ENCODE results near the gene DDX39B. TPM values are rescaled to one million over a fixed set of nuclear protein-coding genes. Genes with fewer than 3 reads are reported as not detected.
A peak's percentile ranks its signal among the peaks of the same experiment; 100 is the strongest.

The DDX39B gene
- total and polyA plus RNA-seq, 4 donors, result 146 to 570 (median 253) TPM

DNA sequence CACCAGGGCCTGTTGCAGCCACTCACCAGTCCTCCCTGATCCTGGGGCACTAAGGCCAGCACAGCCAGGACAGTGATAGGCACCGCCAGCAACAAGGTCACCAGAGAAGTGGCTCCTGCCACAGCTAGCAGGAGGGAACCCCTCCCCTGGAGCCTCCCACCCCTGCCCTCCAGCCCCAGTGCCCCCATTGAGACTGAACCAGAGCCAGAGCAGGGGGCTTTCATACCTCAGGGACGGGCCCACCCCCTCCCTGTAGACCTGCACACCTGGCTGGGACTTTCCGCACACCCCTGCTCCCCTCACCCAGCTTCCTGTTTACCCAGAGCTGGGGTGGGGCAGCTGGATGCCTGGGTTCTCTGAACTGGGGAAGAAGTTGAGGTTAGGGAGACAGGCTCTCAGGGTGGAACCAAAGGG lies 40.4 kb upstream of the DDX39B start, which contains the start of gene LTB:
LTB (minus strand) TSS at position 195 of the 414 bp plus-strand sequence; CDS start at position 188, 7 bp downstream.
- Histone ChIP-seq H3K4me1 (ENCODE audit: control insufficient read depth in 1 of 2, insufficient read depth in 2 of 2, low read length in 2 of 2) (no peaks in the 10 kb centered on the region), H3K36me3 (ENCODE audit: control insufficient read depth in 1 of 2, insufficient read depth in 2 of 2, low read length in 1 of 2) (no peaks in the 10 kb centered on the region), H3K27me3 (ENCODE audit: control insufficient read depth in 1 of 2, insufficient read depth in 2 of 2, low read length in 1 of 2) (no peaks in the 10 kb centered on the region), H3K9me3 (ENCODE audit: control insufficient read depth, low read length) (no peaks in the 10 kb centered on the region), H3K27ac (ENCODE audit: low read depth in 1 of 2, low read length in 2 of 2) (peak within 1 kb of the TSS in 1 of 2 donors; percentile 7), H3K4me3 (ENCODE audit: low read length in 2 of 2) (peak within 1 kb of the TSS; percentile 20 to 32)
- 81 to 86% methylated on average over 3 of the region's 3 CpGs for WGBS, 2 donors
- ATAC-seq (ENCODE audit: low FRiP score) (no peak), DNase-seq (no peak)
- intact Hi-C loops (cut with DNase I), result no loop called here

GRCh38 chr6:31581434-31582229 lies 39.8 kb upstream of the DDX39B start:
- DNase-seq (peak in 1 of 2 donors; percentile 77), ATAC-seq (ENCODE audit: low FRiP score) (peak; percentile 4)
- H3K9me3 ChIP-seq (ENCODE audit: control insufficient read depth, low read length), result no peaks in the 10 kb centered on the region
- no peaks in the 10 kb centered on the region for H3K4me1 ChIP-seq (ENCODE audit: control insufficient read depth in 1 of 2, insufficient read depth in 2 of 2, low read length in 2 of 2)
- H3K27ac ChIP-seq (ENCODE audit: low read depth in 1 of 2, low read length in 2 of 2), result peak overlapping the region in 1 of 2 donors; percentile 7
- H3K4me3 ChIP-seq (ENCODE audit: low read length in 2 of 2), result peak overlapping the region; percentile 20 to 32
- WGBS, 2 donors, result 28% methylated on average over 21 of the region's 21 CpGs
- intact Hi-C loops (cut with DNase I), result loop anchor here (2.0 kb wide), 2 partner anchors 17 to 35 kb away; partner anchors contain the start of genes ATP6V1G2 (in 2 of the 2) and NFKBIL1 (in 2 of the 2)
- no peaks in the 10 kb centered on the region for H3K27me3 ChIP-seq (ENCODE audit: control insufficient read depth in 1 of 2, insufficient read depth in 2 of 2, low read length in 1 of 2)
- no peaks in the 10 kb centered on the region for H3K36me3 ChIP-seq (ENCODE audit: control insufficient read depth in 1 of 2, insufficient read depth in 2 of 2, low read length in 1 of 2)

DNA sequence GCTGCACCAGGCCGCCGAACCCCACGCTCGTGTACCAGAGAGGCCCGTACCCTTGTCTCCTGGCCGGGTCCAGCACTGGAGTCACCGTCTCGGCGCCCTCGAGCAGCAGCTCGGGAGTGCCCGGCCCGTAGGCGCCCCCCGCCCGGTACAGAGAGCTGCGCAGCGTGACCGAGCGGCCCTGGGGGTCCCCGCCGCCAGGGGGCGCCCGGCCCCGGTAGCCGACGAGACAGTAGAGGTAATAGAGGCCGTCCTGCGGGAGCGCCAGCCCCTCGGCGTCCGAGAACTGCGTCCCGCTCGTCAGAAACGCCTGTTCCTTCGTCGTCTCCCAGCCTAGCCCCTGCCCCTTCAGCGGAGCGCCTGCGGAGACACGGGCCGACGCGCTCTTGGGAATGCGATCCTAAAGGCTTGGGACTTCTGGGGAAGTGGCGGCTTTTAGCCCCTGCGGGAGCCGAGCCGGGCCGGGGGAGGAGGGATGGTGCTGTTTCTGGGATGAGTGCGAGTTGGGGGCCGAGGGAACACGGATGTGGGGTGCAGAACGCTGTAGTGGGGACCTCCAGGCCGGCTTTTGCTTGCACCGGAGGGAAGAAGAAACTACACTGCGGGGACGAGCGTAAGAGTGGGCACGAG lies 39.1 kb upstream of the DDX39B start:
- DNase-seq, result peak; percentile 92 to 97
- Histone ChIP-seq H3K4me3 (ENCODE audit: low read length in 2 of 2) (peak overlapping the region; percentile 20 to 32), H3K4me1 (ENCODE audit: control insufficient read depth in 1 of 2, insufficient read depth in 2 of 2, low read length in 2 of 2) (no peaks in the 10 kb centered on the region), H3K27me3 (ENCODE audit: control insufficient read depth in 1 of 2, insufficient read depth in 2 of 2, low read length in 1 of 2) (no peaks in the 10 kb centered on the region), H3K27ac (ENCODE audit: low read depth in 1 of 2, low read length in 2 of 2) (peak overlapping the region in 1 of 2 donors; percentile 7), H3K9me3 (ENCODE audit: control insufficient read depth, low read length) (no peaks in the 10 kb centered on the region), H3K36me3 (ENCODE audit: control insufficient read depth in 1 of 2, insufficient read depth in 2 of 2, low read length in 1 of 2) (no peaks in the 10 kb centered on the region)
- WGBS, 2 donors, result 1% methylated on average over 62 of the region's 62 CpGs
- ATAC-seq (ENCODE audit: low FRiP score), result peak; percentile 96
- intact Hi-C loops (cut with DNase I), result loop anchor here (2.0 kb wide), 2 partner anchors 18 to 34 kb away; partner anchors contain the start of genes ATP6V1G2 (in 2 of the 2) and NFKBIL1 (in 2 of the 2)

- intact Hi-C loops (cut with DNase I), result loop anchor here (2.0 kb wide), 2 partner anchors 18 to 34 kb away; partner anchors contain the start of genes ATP6V1G2 (in 2 of the 2) and NFKBIL1 (in 2 of the 2)
Measured at GRCh38 chr6:31580438-31580740, 38.6 kb upstream of the DDX39B start.

DNA sequence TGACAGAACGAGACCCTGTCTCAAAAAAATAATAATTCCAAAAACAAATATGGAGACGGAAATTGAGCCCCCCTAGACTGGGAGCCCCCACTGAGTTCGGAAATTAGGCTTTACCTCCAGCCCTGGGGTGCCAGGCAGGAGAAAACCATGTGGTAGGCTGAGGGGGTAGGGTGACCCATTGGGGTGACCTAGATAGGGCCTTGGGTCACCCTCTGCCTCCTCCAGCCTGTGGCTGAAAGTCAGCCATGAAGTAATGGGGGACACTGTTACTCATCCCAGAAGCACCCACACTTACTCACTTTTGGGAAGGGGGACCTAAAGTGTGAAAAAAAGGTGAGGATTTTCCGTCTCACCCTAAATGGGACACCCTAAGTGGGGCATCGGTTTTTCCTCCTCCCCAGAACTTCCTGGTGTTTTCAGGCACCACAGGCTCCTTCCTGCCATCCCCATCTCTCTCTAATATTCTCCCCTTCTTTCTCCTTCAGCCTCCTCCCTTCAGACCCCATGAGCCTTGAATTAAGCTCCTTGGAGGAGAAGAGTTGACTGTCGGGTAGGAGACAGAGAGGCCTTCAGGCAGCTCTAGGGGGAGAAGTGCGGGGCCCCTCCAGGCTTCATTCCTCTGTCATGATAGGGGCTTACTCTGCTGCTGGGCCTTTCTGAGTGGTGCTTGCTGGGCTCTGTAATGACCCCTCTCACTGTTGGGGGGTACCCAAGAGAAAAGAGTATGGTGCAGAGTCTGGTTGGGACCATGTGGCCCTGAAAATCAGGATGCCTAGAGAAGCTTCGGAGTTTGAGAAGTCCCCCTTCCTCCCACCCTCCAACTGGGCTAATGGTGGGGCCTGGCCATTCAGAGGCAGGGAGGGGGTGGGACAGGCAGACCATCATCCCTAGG lies 38.0 kb upstream of the DDX39B start:
- intact Hi-C loops (cut with DNase I), result loop anchor here (2.0 kb wide), 2 partner anchors 19 to 33 kb away; partner anchors contain the start of genes ATP6V1G2 (in 2 of the 2) and NFKBIL1 (in 2 of the 2)
- 95 to 97% methylated on average over 8 of the region's 8 CpGs for WGBS, 2 donors
- Histone ChIP-seq H3K27me3 (ENCODE audit: control insufficient read depth in 1 of 2, insufficient read depth in 2 of 2, low read length in 1 of 2) (no peaks in the 10 kb centered on the region), H3K4me3 (ENCODE audit: low read length in 2 of 2) (no peak overlapping the region), H3K27ac (ENCODE audit: low read depth in 1 of 2, low read length in 2 of 2) (no peak overlapping the region), H3K36me3 (ENCODE audit: control insufficient read depth in 1 of 2, insufficient read depth in 2 of 2, low read length in 1 of 2) (no peaks in the 10 kb centered on the region), H3K4me1 (ENCODE audit: control insufficient read depth in 1 of 2, insufficient read depth in 2 of 2, low read length in 2 of 2) (no peaks in the 10 kb centered on the region), H3K9me3 (ENCODE audit: control insufficient read depth, low read length) (no peaks in the 10 kb centered on the region)
- DNase-seq, result no peak
- ATAC-seq (ENCODE audit: low FRiP score), result no peak

More at GRCh38 chr6:31580438-31580740, 38.6 kb upstream of the DDX39B start:
- Histone ChIP-seq H3K4me3 (ENCODE audit: low read length in 2 of 2) (peak overlapping the region in 1 of 2 donors; percentile 32), H3K9me3 (ENCODE audit: control insufficient read depth, low read length) (no peaks in the 10 kb centered on the region), H3K27me3 (ENCODE audit: control insufficient read depth in 1 of 2, insufficient read depth in 2 of 2, low read length in 1 of 2) (no peaks in the 10 kb centered on the region), H3K4me1 (ENCODE audit: control insufficient read depth in 1 of 2, insufficient read depth in 2 of 2, low read length in 2 of 2) (no peaks in the 10 kb centered on the region), H3K27ac (ENCODE audit: low read depth in 1 of 2, low read length in 2 of 2) (no peak overlapping the region), H3K36me3 (ENCODE audit: control insufficient read depth in 1 of 2, insufficient read depth in 2 of 2, low read length in 1 of 2) (no peaks in the 10 kb centered on the region)
- DNase-seq (no peak), ATAC-seq (ENCODE audit: low FRiP score) (no peak)
- WGBS, 2 donors, result 39 to 40% methylated on average over 11 of the region's 11 CpGs

DNA sequence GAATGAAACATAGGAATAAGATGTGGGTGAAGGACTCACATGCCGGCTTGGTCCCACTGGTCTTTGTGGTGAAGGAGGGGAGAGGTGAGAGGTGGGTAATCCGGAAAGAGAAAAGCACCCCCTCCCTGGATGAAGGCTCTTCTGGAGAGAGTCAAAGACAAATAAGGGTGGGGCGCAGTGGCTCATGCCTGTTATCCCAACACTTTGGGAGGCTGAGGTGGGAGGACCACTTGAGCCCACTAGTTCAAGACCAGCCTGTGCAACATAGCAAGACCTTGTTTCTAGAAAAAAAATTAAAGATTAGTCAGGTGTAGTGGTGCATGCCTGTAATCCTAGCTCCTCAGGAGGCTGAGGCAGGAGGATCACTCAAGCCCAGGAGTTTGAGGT lies 37.3 kb upstream of the DDX39B start:
- DNase-seq (no peak), ATAC-seq (ENCODE audit: low FRiP score) (no peak)
- no peaks in the 10 kb centered on the region for H3K4me1 ChIP-seq (ENCODE audit: control insufficient read depth in 1 of 2, insufficient read depth in 2 of 2, low read length in 2 of 2)
- no peaks in the 10 kb centered on the region for H3K36me3 ChIP-seq (ENCODE audit: control insufficient read depth in 1 of 2, insufficient read depth in 2 of 2, low read length in 1 of 2)
- no peaks in the 10 kb centered on the region for H3K9me3 ChIP-seq (ENCODE audit: control insufficient read depth, low read length)
- no peak overlapping the region for H3K4me3 ChIP-seq (ENCODE audit: low read length in 2 of 2)
- intact Hi-C loops (cut with DNase I), result no loop called here
- H3K27ac ChIP-seq (ENCODE audit: low read depth in 1 of 2, low read length in 2 of 2), result no peak overlapping the region
- no peaks in the 10 kb centered on the region for H3K27me3 ChIP-seq (ENCODE audit: control insufficient read depth in 1 of 2, insufficient read depth in 2 of 2, low read length in 1 of 2)
- WGBS, 2 donors, result 92 to 94% methylated on average over 3 of the region's 3 CpGs

- DNase-seq, result no peak
Measured at GRCh38 chr6:31578184-31579118, 36.6 kb upstream of the DDX39B start.

More at GRCh38 chr6:31578184-31579118, 36.6 kb upstream of the DDX39B start:
- Histone ChIP-seq H3K27me3 (ENCODE audit: control insufficient read depth in 1 of 2, insufficient read depth in 2 of 2, low read length in 1 of 2) (no peaks in the 10 kb centered on the region), H3K36me3 (ENCODE audit: control insufficient read depth in 1 of 2, insufficient read depth in 2 of 2, low read length in 1 of 2) (no peaks in the 10 kb centered on the region), H3K4me3 (ENCODE audit: low read length in 2 of 2) (no peak overlapping the region), H3K27ac (ENCODE audit: low read depth in 1 of 2, low read length in 2 of 2) (no peak overlapping the region), H3K9me3 (ENCODE audit: control insufficient read depth, low read length) (no peaks in the 10 kb centered on the region), H3K4me1 (ENCODE audit: control insufficient read depth in 1 of 2, insufficient read depth in 2 of 2, low read length in 2 of 2) (no peaks in the 10 kb centered on the region)
- no peak for ATAC-seq (ENCODE audit: low FRiP score)
- WGBS, 2 donors, result 82 to 84% methylated on average over 12 of the region's 12 CpGs
- intact Hi-C loops (cut with DNase I), result no loop called here

Measured in aorta (tissue), 5 donors.